ENCODE results near the gene FABP1.
A peak's percentile ranks its signal among the peaks of the same experiment; 100 is the strongest.

FABP1 gene

DNA sequence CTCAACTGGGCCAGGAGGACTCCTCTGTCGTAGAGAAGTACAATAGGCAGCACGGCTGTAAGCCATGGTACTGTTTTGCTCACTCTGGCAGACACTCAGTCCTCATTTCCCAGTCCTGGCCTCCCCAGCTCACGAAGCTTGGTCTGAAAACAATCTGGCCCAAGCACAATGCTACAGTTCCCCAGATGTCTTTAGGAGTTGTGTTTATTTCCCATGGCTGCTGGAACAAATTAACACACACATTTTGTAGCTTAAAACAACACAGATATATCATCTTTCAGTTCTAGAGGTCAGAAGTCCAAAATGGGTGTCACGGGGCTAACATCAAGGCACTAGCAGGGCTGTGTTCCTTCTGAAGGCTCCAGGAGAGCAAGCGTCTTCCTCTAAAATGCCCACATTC is 13.0 kb downstream of the FABP1 start:
- DNase-seq (ENCODE audit: low spot score): no peak

DNA sequence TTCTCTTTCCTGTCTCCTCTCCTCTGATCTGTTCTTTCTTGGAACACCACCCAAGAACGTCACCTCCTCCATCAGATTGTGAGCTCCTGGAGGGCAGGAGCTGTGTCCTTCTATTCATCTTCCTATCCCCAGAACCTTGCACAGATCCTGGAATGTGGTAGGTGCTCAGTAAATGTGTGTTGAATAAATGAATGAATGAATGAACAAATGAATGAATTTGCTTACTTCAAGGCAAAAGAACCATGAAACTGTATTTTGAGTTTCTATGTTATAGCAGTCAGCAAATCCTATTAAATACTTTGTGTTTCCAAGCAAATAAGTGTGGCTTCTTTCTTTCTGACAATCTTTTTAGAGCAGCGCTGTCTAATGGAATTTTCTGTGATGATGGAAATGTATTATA is 14.8 kb downstream of the FABP1 start:
- DNase-seq (ENCODE audit: low spot score): no peak

DNA sequence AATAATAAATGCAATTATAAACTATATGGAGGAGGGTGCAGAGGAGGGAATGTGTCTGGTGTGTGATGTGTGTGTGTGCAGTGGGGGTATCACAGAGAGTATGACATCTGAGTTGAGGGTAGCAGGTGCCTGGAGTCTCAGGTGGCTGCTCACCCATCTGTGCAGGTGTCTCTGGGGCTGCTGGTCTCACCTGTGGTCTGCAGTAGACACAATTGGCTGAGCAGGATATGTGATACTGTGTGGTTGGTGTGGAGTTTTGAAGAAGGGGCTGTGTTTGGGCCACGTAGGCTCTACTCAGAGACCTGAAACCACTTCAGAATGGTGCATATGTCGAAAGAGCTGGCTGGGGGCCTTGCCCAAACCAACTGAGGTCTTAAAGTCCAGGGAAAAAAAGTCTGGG is 17.0 kb downstream of the FABP1 start:
- DNase-seq (ENCODE audit: low spot score): no peak

DNA sequence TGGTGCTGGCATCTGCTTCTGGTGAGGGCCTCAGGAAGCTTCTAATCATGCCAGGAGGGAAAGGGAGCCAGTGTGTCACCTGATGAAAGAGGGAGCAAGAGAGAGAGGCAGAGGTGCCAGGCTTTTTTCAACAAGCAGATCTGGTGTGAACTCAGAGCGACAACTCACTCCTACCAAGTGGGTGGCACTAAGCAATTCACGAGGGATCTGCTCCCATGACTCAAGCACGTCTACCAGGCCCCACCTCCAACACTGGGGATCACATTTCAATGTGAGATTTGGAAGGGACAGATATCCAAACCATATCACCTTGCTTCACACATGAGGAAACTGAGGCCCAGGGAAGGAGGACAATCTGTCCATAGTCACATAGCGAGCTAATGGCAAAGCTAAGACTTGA is 19.1 kb downstream of the FABP1 start:
- DNase-seq (ENCODE audit: low spot score): no peak

DNA sequence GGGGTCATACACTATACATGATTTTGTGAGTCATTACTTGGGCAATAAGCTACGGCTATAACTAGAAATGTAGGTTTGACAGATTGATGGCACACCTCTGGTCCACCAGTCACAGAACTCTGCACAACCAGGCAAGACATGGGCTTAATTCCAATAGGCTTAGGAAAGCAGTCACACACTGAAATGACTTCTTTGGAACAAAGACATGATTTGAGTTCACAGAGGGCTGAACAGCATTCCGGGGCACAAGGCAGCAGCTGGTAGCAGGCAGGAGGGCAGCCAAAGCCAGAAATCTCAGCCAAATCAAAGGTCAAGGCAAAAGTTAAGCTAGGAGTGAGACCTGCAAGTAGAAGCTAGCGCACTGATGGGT is 27.4 kb downstream of the FABP1 start:
- DNase-seq (ENCODE audit: low spot score): no peak

DNA sequence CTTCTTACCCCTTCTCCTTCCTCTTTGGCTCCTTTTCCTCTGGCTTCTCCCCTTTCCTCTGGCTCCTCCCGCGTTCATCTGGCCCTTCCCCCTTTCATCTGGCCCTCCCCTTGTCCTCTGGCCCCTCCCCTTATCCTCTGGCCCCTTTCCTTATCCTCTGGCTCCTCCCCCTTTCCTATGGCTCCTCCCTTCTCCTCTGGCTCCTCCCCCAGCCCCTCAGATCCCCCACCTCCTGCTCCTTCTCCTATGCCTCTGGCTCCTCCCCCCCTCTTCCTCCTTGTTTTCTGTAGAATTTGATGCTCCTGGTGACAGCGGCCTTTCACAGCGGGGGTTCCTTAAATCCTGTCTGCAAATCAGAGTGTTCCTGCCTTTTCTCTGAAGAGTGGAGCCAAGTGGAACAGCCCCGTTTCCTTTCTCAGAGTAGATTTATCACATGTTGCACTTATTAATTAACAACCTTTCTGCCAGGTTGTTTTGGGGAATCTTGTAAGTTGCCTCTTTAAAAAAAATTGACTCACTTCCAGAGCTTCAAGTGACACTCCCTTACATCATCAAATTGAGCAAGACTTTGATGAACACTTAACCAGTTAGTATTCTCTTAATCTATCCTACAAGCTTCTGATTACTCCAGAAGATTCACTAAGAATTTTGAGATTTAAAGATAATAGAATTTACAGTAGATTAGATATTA is 27.9 kb downstream of the FABP1 start:
- no peak for DNase-seq (ENCODE audit: low spot score)

DNA sequence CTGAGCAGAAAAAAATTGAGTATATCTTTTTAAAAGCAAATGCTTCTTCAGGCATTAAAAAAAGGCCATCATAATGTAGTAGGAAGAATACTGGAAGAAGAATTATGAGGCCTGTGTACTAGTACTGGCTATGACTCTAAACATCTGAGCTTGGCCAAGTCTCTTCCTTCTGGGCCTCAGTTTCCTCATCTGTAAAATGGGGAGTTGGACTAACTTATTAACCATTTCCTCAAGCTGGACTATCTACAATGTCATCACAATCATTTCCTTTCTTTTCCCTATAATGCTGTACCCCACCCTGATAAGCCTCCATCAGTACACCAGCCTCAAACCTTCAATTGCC is 29.3 kb downstream of the FABP1 start:
- no peak for DNase-seq (ENCODE audit: low spot score)

DNA sequence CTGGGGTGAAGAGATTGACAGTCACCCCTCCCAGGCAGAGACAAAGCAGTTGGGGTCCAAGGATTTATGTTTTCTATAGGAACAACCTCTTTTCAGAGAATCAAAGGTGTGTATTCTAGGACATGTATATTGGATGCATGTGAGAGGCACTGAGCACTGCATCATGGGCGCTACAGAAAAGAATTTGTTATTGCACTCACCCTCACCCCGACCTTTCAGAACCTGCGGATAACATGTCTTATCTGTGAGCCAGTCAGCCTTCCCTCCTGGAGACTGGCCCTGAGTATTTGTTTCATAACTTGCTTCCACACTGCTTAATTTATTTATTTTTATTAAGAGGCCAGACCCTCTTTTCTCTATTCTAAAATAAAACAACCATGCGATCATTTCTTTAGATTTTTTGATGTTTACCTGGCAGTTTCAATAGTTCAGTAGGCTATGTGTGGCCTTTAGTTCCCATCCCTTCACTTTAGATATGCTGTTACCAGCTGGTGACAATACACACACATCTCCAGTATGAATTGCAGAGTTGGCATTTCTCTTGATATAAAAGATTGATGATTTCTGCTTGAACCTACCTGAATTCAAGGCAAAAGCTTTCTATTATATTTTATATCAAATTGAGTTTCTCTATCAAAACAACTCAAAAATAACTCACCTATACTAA is 29.8 kb downstream of the FABP1 start:
- DNase-seq (ENCODE audit: low spot score): no peak

DNA sequence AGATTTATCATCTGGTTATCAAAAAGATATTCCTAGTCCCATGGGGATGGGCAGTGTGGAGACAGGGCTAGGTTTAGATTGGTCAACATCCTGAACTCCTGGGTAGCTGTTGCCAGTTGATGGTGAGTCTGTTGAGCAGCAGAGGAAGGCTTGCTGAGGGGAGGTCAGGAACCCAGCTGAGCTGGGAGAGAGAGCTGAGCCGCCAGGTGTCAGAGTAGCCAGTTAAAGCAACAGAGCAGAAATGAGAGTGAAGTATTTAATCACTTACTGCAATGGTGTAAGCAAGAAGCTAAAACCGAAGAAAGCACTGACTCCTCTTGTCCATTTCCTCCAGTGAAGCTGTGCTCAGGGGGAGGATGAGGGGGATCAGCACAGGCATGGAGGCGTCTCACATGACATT is 30.7 kb downstream of the FABP1 start:
- no peak for DNase-seq (ENCODE audit: low spot score)

DNA sequence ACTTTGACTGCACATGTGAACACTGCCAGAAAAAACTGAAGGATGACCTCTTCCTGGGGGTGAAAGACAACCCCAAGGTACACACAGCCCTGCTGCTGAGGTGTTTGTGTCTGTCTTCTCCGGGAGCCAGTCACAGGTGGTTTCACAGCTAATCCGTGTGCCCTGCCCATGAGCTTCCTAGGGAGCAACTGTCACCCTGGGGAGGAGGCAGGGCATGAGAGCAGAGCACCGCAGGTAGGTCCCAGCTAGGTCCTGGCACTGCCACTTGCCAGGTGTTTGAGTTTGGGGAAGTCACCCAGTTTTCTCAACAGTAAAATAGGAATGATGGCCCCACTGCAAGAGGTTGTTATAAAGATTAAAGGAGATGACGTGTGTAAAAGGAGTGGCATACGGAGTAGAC is 31.2 kb downstream of the FABP1 start:
- no peak for DNase-seq (ENCODE audit: low spot score)

DNA sequence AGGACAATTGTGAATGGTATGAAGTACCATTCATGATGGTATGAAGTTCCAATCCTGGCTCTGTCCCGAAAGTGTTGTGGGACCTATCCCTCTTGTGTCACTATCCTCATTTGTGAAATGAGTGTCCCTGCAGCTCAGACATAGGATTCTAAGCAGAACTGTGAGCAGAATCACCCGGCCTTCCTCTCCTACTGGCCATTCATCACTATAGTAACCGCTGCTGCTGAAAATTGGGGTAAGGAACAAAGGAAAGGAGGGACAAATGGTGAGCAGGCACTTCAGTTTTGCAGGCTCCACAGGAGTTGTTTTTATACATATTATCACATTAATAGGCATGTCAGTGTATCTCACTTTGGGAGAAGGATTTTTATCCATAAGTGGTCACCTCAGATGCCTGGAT is 32.8 kb downstream of the FABP1 start:
- no peak for DNase-seq (ENCODE audit: low spot score)

DNA sequence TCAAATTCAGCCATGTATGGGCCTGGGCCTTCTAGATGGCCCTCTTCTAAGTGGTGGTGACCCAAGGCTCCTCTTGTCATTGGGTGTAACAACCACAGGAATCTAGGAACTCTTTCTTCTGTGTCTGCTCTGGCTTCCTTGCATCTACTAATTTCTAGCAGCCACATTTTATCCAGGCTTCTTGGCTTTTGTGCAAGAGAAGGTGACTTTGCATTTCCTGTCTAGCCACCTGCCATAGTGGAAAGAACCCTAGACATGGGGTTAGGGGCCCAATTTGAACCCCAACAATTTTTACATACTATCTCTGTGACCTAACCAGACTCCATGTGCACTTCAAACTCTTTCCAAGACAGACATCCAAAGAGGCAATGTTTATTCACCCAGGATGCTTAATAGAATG is 35.1 kb downstream of the FABP1 start:
- DNase-seq (ENCODE audit: low spot score): no peak

DNA sequence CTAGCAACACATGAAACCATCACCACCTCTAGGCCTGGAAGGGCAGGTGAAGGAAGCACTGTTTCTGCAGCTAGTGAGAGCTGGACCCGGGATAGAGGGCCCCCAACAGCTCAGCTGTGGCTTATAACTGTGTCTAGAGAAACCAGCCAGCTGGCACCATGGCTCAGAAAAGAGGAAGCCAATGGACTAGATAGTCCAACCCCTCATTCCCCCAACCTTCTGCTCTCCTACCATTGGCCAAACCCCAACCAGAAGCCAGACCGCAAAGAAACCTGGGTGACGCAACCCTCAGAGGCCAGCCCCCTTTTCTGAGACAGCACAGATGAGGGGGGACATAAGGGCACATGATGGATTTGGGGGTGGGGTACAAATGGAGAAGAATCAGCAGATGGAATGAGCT is 35.9 kb downstream of the FABP1 start:
- DNase-seq (ENCODE audit: low spot score): no peak

DNA sequence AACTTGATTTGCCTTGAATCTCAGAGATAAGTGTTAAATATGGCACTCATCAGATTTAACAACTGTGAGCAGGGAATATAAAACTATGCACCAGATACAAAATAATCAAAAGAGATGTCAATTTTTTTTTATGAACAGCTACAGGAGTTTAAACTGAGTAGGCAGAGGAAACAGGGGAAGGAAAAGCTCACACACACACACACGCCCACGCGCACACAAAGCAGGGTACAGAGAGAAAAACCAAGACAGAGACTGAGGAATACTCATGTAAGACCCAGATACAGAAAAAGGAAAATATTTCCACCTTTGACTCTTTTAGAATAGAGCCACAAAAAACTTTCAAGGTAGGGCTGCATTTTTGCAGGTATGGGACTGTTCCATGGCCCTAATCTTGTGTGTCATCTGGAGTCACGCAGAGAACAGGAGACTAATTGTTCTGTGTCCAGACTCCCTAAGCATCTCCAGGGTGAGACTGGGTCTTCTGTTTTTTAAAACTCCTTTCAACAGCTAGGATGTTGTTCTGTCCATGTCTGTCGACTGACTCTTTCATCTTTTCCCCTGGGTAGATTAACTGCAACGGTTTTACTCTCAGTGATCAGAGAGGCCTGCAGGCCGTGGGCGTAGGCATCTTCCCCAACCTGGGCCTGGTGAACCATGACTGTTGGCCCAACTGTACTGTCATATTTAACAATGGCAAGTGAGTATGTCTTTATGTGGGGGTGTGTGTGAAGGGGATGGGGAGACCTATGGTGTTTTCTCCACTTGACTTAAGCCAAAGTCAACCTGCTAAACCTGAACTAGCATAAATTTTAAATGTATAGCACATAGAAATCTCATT is 37.2 kb downstream of the FABP1 start:
- peak; percentile 81 for DNase-seq (ENCODE audit: low spot score)

DNA sequence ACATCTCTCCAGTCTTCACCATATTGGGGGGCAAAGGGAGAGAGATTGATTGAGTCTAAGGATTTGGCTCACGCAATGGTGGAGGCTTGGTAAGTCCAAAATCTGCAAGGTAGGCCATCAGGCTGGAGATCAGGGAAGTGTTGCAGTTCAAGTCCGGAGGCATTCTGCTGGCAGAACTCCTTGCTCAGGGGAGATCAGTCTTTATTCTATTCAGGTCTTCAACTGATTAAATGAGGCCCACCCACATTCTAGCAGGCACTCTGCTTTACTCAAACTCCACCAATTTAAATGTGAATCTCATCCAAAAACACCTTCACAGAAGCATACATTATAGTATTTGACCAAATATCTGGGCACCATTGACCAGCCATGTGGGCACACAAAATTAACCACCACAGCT is 38.9 kb downstream of the FABP1 start:
- no peak for DNase-seq (ENCODE audit: low spot score)

DNA sequence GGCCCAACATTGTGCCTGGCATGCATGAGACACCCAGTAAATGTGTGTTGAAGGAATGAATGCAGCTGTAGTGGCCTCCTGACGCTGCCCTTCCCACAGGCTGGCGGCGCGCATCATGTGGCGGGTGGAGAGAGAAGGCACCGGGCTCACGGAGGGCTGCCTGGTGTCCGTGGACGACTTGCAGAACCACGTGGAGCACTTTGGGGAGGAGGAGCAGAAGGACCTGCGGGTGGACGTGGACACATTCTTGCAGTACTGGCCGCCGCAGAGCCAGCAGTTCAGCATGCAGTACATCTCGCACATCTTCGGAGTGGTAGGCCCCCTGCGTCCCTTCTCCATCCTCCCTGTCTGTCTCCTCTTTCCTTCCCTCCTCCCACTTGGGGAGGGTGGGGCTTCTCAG is 40.1 kb downstream of the FABP1 start:
- no peak for DNase-seq (ENCODE audit: low spot score)

DNA sequence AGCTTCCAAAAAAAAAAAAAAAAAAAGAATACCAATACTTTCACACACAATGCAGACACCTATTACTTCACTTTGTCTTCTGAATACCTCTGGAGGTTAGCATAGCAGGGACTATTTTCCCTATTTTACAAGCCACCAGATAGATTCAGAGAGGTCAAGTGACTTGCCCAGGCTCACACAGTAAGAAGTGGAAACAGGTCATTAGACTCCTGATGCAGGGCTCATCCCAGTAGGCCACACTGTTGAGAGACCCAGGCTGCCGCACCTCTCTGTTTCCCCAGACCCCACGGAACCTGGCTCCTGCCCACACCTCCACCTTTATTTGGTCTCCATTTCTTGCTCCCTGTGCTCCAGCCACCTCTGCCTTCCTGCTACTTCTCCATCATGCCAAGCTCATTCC is 40.8 kb downstream of the FABP1 start:
- no peak for DNase-seq (ENCODE audit: low spot score)

DNA sequence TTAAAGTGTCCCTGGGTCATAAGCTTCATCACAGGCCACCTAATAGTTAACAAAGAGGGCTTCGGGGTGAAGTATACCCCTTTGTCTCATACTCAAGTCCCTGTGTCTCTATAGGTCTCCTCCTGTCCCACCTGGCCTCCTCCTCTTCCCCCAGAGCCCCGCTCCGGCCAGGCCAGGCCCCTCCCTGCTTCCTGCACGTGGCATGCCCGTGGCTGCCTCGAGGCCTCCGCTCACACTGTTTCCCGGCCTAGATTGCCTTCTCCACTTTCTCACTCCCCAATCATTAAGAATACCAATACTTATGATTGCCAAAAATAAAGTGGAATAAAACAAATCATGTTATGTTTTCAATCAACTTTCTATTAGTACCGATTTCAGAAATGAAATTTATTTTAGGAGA is 41.5 kb downstream of the FABP1 start:
- DNase-seq (ENCODE audit: low spot score): no peak

DNA sequence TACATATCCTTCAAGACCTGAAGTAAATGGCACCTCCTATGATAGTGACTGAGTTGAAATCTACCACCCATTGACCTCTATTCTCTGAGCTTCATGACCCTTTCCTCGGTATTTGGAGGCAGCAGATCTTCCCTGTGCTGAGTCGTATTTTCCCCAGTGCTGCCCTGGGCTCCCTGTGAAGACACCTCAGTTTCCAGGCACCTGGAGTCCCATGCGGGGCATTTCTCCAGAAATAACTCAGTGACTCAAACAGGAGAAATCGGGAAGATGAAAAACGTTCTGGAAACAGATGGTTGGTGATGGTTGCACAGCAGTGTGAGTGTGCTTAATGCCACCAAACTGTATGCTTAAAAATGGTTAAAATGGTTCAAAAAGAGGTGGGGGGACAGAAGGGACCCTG is 42.3 kb downstream of the FABP1 start:
- no peak for DNase-seq (ENCODE audit: low spot score)

DNA sequence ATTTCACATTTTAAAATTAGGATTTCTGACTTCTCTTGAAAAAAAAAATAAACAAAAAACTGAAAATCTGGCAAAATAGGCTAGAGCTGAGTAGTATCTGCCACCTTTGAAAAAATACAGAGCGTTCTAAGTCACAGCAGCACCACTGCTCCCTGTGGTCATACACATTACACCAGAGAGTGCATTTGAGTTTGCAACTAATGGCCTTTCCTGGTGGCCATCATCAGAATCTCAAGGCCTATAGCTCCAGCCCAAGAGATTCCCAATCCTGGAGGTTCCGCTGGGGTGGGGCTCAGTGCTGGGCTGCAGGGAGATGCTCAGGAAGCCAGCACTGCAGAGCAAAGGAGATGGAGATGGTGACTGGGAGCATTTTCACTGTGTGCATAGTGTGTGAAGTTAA is 42.8 kb downstream of the FABP1 start:
- DNase-seq (ENCODE audit: low spot score): no peak

DNA sequence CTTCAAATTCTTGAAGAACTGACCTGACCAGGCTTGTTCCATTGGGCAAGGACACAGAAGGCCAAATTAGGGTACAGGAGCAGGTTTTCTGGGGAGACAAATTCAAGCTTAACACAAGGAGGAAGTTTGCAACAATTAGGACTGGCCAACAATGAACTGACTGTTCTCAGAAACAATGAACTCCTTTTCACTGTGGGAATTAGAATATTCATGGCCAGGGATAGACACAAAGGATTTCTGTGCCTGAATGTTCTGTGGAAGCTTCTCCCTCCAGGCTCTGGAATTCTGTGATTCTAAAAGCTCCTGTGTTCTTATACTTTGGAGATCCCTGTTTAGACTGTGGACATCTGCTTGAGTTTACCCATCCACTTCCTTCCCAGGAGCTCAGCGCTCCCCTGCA is 45.1 kb downstream of the FABP1 start:
- peak; percentile 78 for DNase-seq (ENCODE audit: low spot score)

DNA sequence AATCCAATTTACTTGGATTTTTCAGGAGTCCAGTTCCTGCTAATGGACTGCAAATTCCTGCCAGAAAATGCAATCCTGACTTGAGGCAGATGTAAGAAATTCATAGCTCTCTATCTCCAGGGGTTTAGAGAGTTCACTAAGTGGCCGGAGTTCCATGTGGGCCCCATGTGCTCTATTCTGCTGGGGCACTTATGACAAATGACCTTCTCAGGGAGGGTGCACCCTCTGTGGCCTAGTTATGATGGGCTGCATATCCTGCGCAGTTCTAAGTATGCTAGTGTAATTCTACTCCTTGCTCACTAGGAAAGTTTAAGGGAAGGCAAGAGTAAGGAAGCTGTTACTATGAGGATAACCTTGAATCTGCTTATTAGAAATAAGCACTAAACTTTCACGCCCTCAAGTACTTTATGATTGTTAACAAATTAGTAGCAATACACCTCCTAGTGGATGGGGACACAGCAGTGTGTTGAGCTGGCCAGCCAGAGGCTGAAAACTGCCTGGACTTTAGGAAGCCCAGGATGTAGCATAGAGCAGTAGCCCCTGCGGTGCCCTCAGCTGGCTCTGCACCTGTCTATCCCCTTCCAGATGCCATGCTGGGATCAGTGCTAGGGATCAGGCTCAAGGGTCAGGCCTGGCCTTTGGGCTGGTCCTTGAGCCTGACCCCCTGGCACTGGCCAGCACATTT is 45.8 kb downstream of the FABP1 start:
- no peak for DNase-seq (ENCODE audit: low spot score)

DNA sequence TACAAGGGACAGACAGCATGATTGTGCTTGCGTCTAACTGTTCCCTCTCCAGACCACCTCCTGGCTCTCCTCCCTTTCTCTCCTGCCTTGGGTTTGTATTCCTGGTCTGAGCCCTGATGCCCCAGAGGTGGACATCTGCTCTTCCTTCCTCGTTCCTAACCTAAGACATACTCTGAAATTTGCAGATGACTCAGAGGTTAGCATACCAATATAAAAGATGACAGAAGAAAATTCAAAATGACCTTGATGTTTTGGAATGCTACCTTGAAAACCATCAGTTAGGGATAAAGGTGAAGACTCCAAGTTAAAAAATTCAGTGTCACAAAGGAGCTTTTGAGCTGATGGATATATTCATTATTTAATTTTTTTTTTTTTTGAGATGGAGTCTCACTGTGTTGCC is 47.3 kb downstream of the FABP1 start:
- DNase-seq (ENCODE audit: low spot score): no peak

All from COLO829 (cell line).